Fibroblast of lung (primary cell): Measurements from ENCODE around the gene FAM83E. TPM values are rescaled to one million over a fixed set of nuclear protein-coding genes. Genes with fewer than 3 reads are reported as not detected.
"Not testable (repeated sequence)": the region's sequence is repeated elsewhere in the genome, so short reads cannot be mapped to it uniquely, and the experiment has no call there.

Source experiments
- DNase-seq, 2 donors: peaks; one replicate each; pipeline versions ENCODE4 v3.0.0 to v3.0.0-alpha.2; 2010; ENCODE audit warnings: low read depth in 2 of 2
- H2AFZ ChIP-seq: 2 replicates; pipeline ENCODE4 v1.5.1; 2012; ENCODE audit warnings: low read length, control low read depth, inconsistent platforms
- H3K27ac ChIP-seq: 2 replicates; pipeline ENCODE4 v1.5.1; 2011; ENCODE audit warnings: low read length, control low read depth; ENCODE audit not compliant: insufficient read depth
- H3K27me3 ChIP-seq: 2 replicates; pipeline ENCODE4 v1.5.1; 2011; ENCODE audit warnings: mild to moderate bottlenecking, low read length; ENCODE audit not compliant: control insufficient read depth, insufficient read depth
- H3K36me3 ChIP-seq: 2 replicates; pipeline ENCODE4 v1.5.1; 2011; ENCODE audit warnings: low read length; ENCODE audit not compliant: control insufficient read depth, insufficient read depth
- H3K4me1 ChIP-seq: 2 replicates; pipeline ENCODE4 v1.5.1; 2011; ENCODE audit warnings: low read length; ENCODE audit not compliant: control insufficient read depth, insufficient read depth; ENCODE audit errors: extremely low read depth
- H3K4me2 ChIP-seq: 2 replicates; pipeline ENCODE4 v1.5.1; 2011; ENCODE audit warnings: low read length, control low read depth; ENCODE audit not compliant: insufficient read depth; ENCODE audit errors: extremely low read depth
- H3K4me3 ChIP-seq, 4 experiments: fragments of 200-600 bp in 1 of 4; sonication (generic) in 1 of 4; replicated peaks in 1 of 4; 2 replicates each; pipeline ENCODE4 v1.5.1; 2011 to 2016; ENCODE audit warnings: low read length in 4 of 4, low read depth in 3 of 4, mild to moderate bottlenecking in 3 of 4, control low read depth in 2 of 4, inconsistent platforms in 1 of 4, mixed read lengths in 1 of 4; ENCODE audit not compliant: insufficient read depth in 1 of 4; ENCODE audit errors: control extremely low read depth in 1 of 4
- H3K79me2 ChIP-seq: 2 replicates; pipeline ENCODE4 v1.5.1; 2012; ENCODE audit warnings: mild to moderate bottlenecking, low read length, inconsistent platforms; ENCODE audit not compliant: control insufficient read depth, insufficient read depth
- H3K9ac ChIP-seq: 2 replicates; pipeline ENCODE4 v1.5.1; 2011; ENCODE audit warnings: mild to moderate bottlenecking, low read length, control low read depth; ENCODE audit not compliant: insufficient read depth
- H3K9me3 ChIP-seq: 2 replicates; pipeline ENCODE4 v1.5.1; 2012; ENCODE audit warnings: low read depth, low read length; ENCODE audit not compliant: control insufficient read depth, insufficient read depth
- H4K20me1 ChIP-seq: 2 replicates; pipeline ENCODE4 v1.5.1; 2011; ENCODE audit warnings: low read length; ENCODE audit not compliant: control insufficient read depth, insufficient read depth; ENCODE audit errors: extremely low read depth
- CTCF ChIP-seq, 2 donors: IDR thresholded peaks in 1 of 2; conservative IDR thresholded peaks in 1 of 2; 1 replicate in 1 of 2; 2 replicates in 1 of 2; pipeline ENCODE4 v1.5.1; 2011 to 2012; ENCODE audit warnings: low read length in 2 of 2, control low read depth in 1 of 2, inconsistent platforms in 1 of 2, low read depth in 1 of 2, mild to moderate bottlenecking in 1 of 2
- EZH2 ChIP-seq: IDR thresholded peaks from 2 replicates; pipeline ENCODE4 v1.5.1; 2012; ENCODE audit warnings: low read length, control low read depth, mild to moderate bottlenecking; ENCODE audit errors: missing control alignments
- polyA plus RNA-seq, 2 donors: library from polyadenylated mRNA; depleted of rRNA in 1 of 2; stranded (reverse) in 1 of 2; unstranded in 1 of 2; fragments of >200 nt; gene quantifications; 2 replicates each; pipeline ENCODE4 v1.2.1, GENCODE V29; 2011 to 2012; ENCODE audit warnings: missing spikeins in 1 of 2
- total RNA-seq: library from RNA; depleted of rRNA; stranded (reverse); fragments of >200 nt; gene quantifications from 2 replicates; pipeline ENCODE4 v1.2.1, GENCODE V29; 2014

Gene FAM83E
- total and polyA plus RNA-seq, 2 donors (not counting 1 experiment from before 2014, with no cell fraction given) = 0.50 TPM; not detected in 1

GRCh38 chr19:48658483-48658882 lies 43.6 kb upstream of the FAM83E start:
- H3K36me3 ChIP-seq = no peaks in the 10 kb centered on the region
- H3K4me3 ChIP-seq = no peak overlapping the region
- no peak overlapping the region for H2AFZ ChIP-seq
- H3K4me1 ChIP-seq = peaks cover 9% of the 10 kb centered on the region
- no peaks in the 10 kb centered on the region for H4K20me1 ChIP-seq
- no peak for TF ChIP-seq CTCF (conservative IDR thresholded peaks at IDR 0.05 in 1 of 2, IDR thresholded peaks at IDR 0.05 in 1 of 2; ENCODE audit: low read depth in 1 of 2, low read length in 2 of 2)
- TF ChIP-seq EZH2 = no peak
- no peak overlapping the region for H3K4me2 ChIP-seq
- no peaks in the 10 kb centered on the region for H3K27me3 ChIP-seq
- H3K79me2 ChIP-seq = no peaks in the 10 kb centered on the region
- no peak overlapping the region for H3K27ac ChIP-seq
- no peaks in the 10 kb centered on the region for H3K9me3 ChIP-seq
- H3K9ac ChIP-seq = no peak overlapping the region
- no peak for DNase-seq

- H3K27me3 ChIP-seq, DNase-seq, H3K79me2 ChIP-seq, H2AFZ ChIP-seq, H3K4me1 ChIP-seq, H3K9me3 ChIP-seq, H3K4me3 ChIP-seq, H3K36me3 ChIP-seq, H4K20me1 ChIP-seq, H3K27ac ChIP-seq, H3K4me2 ChIP-seq, H3K9ac ChIP-seq: not testable (repeated sequence)
These were observed 43.0 kb upstream of the FAM83E start for GRCh38 chr19:48657828-48658227.

- Histone ChIP-seq H2AFZ (no peak overlapping the region), H3K27ac (peak overlapping the region; percentile 22), H3K4me1 (peaks cover 9% of the 10 kb centered on the region), H3K27me3 (no peaks in the 10 kb centered on the region), H3K79me2 (no peaks in the 10 kb centered on the region), H4K20me1 (no peaks in the 10 kb centered on the region), H3K9me3 (no peaks in the 10 kb centered on the region), H3K4me3 (no peak overlapping the region), H3K9ac (no peak overlapping the region), H3K36me3 (no peaks in the 10 kb centered on the region), H3K4me2 (no peak overlapping the region)
- DNase-seq = peak; percentile 93
- TF ChIP-seq EZH2 = no peak
- TF ChIP-seq CTCF (conservative IDR thresholded peaks at IDR 0.05 in 1 of 2, IDR thresholded peaks at IDR 0.05 in 1 of 2; ENCODE audit: low read depth in 1 of 2, low read length in 2 of 2) = no peak
These were observed 42.1 kb upstream of the FAM83E start for GRCh38 chr19:48656840-48657474.
